Measurements from ENCODE around the gene CALCOCO2. TPM values are rescaled to one million over a fixed set of nuclear protein-coding genes. Genes with fewer than 3 reads are reported as not detected.

Gene CALCOCO2
- total RNA-seq, 1 donor from 2014 or later = 142 TPM

DNA sequence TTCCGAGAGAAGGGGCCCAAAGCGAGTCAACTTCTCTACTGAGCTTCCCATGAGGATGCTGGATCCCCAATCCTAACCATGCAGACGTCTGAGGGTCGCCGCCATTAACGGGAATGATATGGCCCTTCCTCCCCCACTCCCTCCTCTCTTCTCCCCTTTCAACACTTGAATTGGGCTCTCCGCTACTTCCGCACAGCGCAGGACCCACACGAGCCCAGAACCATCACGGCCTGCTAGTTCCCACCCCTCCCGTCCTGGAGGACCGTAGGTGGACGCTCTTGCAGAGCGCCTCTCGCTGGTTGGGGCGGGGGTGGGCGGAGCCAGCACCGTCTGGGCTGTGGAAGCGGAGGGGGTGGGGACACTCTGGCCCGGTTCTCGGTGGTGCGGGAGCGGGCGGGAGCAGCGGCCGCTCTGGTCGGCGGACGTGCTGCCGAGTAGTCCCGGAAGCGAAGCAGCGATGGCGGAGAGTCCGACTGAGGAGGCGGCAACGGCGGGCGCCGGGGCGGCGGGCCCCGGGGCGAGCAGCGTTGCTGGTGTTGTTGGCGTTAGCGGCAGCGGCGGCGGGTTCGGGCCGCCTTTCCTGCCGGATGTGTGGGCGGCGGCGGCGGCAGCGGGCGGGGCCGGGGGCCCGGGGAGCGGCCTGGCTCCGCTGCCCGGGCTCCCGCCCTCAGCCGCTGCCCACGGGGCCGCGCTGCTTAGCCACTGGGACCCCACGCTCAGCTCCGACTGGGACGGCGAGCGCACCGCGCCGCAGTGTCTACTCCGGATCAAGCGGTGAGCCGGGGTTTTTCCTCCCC lies 77.4 kb downstream of the CALCOCO2 start, which contains the start of gene UBE2Z:
UBE2Z (plus strand) TSS at position 361 of the 797 bp plus-strand sequence; CDS start at position 458, 97 bp downstream.
- Mint-ChIP-seq H3K27ac (ENCODE audit: unreplicated experiment) (peak within 1 kb of the TSS; percentile 96), H3K9me3 (ENCODE audit: unreplicated experiment) (peaks cover 11% of the 10 kb centered on the region), H3K27me3 (ENCODE audit: unreplicated experiment) (peaks cover 7% of the 10 kb centered on the region), H3K4me3 (ENCODE audit: unreplicated experiment) (peak within 1 kb of the TSS; percentile 100), H3K4me1 (ENCODE audit: low read depth, unreplicated experiment) (peaks cover 13% of the 10 kb centered on the region), H3K36me3 (ENCODE audit: unreplicated experiment) (no peaks in the 10 kb centered on the region)
- TF ChIP-seq, protein P1, sequence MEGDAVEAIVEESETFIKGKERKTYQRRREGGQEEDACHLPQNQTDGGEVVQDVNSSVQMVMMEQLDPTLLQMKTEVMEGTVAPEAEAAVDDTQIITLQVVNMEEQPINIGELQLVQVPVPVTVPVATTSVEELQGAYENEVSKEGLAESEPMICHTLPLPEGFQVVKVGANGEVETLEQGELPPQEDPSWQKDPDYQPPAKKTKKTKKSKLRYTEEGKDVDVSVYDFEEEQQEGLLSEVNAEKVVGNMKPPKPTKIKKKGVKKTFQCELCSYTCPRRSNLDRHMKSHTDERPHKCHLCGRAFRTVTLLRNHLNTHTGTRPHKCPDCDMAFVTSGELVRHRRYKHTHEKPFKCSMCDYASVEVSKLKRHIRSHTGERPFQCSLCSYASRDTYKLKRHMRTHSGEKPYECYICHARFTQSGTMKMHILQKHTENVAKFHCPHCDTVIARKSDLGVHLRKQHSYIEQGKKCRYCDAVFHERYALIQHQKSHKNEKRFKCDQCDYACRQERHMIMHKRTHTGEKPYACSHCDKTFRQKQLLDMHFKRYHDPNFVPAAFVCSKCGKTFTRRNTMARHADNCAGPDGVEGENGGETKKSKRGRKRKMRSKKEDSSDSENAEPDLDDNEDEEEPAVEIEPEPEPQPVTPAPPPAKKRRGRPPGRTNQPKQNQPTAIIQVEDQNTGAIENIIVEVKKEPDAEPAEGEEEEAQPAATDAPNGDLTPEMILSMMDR (IDR thresholded peaks at IDR 0.05; ENCODE audit: partially characterized antibody, unreplicated experiment) = no peak
- DNase-seq = peak; percentile 90

DNA sequence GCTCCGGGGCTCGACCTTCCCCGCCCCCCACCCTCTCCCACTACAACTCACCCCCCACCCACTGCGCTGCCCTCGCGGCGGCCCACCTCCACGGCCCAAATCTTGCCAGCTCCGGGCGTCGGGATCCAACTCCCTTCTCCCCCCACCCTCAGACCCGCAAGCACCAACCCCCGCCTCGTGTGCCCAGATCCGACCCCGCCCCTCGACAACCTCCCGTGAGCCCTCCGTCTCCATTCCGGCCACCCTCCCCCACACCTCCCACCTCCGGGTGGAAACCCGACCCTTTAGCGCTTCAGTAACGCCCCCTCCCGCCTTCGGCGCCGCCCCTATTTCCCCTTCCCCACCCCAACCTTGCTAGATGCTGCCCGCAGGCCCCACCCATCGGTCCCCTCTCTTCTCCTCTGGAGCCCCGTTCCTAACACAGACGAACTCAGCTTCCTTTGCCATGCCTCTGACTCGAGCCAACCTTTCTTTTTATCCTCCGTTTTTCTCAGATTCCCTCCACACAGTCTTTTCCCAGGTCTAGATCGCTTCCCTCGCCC lies 78.1 kb downstream of the CALCOCO2 start:
- peak overlapping the region; percentile 96 for H3K27ac Mint-ChIP-seq (ENCODE audit: unreplicated experiment)
- peaks cover 11% of the 10 kb centered on the region for H3K9me3 Mint-ChIP-seq (ENCODE audit: unreplicated experiment)
- peak; percentile 92 for DNase-seq
- H3K27me3 Mint-ChIP-seq (ENCODE audit: unreplicated experiment) = peaks cover 7% of the 10 kb centered on the region
- peak overlapping the region; percentile 100 for H3K4me3 Mint-ChIP-seq (ENCODE audit: unreplicated experiment)
- TF ChIP-seq, protein P1 (IDR thresholded peaks at IDR 0.05; ENCODE audit: partially characterized antibody, unreplicated experiment) = no peak
- H3K4me1 Mint-ChIP-seq (ENCODE audit: low read depth, unreplicated experiment) = peaks cover 14% of the 10 kb centered on the region
- H3K36me3 Mint-ChIP-seq (ENCODE audit: unreplicated experiment) = no peaks in the 10 kb centered on the region

DNA sequence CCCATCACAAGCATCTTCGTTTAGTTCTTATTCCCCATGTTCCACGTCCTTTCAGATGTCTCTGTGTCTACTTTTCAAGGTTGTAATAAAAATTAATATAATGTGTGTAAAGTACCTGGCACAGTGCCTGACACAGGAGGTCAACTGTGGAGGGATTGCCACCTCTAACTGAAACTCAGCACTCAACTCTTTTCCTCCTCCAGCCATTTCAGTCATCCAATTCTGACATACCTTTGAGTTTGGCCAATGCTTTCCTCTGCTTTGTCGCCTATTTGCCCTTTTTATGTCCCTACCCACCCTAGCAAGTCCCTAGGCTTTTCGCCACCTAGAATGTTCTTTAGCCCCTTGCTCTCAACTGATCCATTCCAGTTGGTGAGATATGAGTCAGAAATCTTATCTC lies 78.9 kb downstream of the CALCOCO2 start:
- peaks cover 20% of the 10 kb centered on the region for H3K4me1 Mint-ChIP-seq (ENCODE audit: low read depth, unreplicated experiment)
- TF ChIP-seq, protein P1 (IDR thresholded peaks at IDR 0.05; ENCODE audit: partially characterized antibody, unreplicated experiment) = no peak
- peak overlapping the region; percentile 100 for H3K4me3 Mint-ChIP-seq (ENCODE audit: unreplicated experiment)
- peaks cover 11% of the 10 kb centered on the region for H3K9me3 Mint-ChIP-seq (ENCODE audit: unreplicated experiment)
- no peak for DNase-seq
- H3K27ac Mint-ChIP-seq (ENCODE audit: unreplicated experiment) = peak overlapping the region; percentile 70
- H3K27me3 Mint-ChIP-seq (ENCODE audit: unreplicated experiment) = peaks cover 7% of the 10 kb centered on the region
- H3K36me3 Mint-ChIP-seq (ENCODE audit: unreplicated experiment) = no peaks in the 10 kb centered on the region

DNA sequence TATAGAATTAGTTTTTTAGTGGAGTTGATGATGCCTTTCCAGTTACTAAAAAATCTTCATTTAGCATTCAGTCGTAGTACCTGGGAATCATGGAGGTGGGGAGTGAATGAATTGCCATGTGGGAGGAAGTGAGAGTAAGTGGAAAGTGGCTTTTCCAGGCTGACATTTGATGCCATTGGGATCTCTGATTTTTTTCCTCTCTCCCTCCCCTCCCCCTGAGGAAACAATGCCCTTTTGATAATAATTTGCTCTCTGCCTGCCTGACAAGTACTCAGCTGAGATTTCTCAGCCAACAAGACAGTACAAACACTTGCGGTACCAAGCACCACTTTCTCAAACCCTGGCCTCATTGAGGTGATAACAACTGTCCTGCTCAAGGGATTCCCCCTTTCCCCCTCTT lies 79.5 kb downstream of the CALCOCO2 start:
- Mint-ChIP-seq H3K4me1 (ENCODE audit: low read depth, unreplicated experiment) (peaks cover 25% of the 10 kb centered on the region), H3K27ac (ENCODE audit: unreplicated experiment) (peak overlapping the region; percentile 31)
- DNase-seq = no peak

More for the DNA sequence above, 79.5 kb downstream of the CALCOCO2 start:
- TF ChIP-seq, protein P1 (IDR thresholded peaks at IDR 0.05; ENCODE audit: partially characterized antibody, unreplicated experiment) = no peak
- Mint-ChIP-seq H3K36me3 (ENCODE audit: unreplicated experiment) (no peaks in the 10 kb centered on the region), H3K9me3 (ENCODE audit: unreplicated experiment) (peaks cover 11% of the 10 kb centered on the region), H3K4me3 (ENCODE audit: unreplicated experiment) (peak overlapping the region; percentile 100), H3K27me3 (ENCODE audit: unreplicated experiment) (peaks cover 7% of the 10 kb centered on the region)

Measured in glutamatergic neuron (in vitro differentiated cells).